Thymus (tissue), 11 donors: ENCODE measurements around the gene THTPA. TPM values are rescaled to one million over a fixed set of nuclear protein-coding genes. Genes with fewer than 3 reads are reported as not detected.
A peak's percentile ranks its signal among the peaks of the same experiment; 100 is the strongest.

ENCODE experiments used
- DNase-seq, 9 donors: peaks; one replicate each; pipeline ENCODE4 v3.0.0-alpha.2; 2013; ENCODE audit warnings: low spot score in 9 of 9, low read depth in 6 of 9, missing footprints in 1 of 9
- H3K27ac ChIP-seq, 2 donors: one replicate each; pipeline ENCODE4 v1.5.1; 2013; ENCODE audit warnings: control low read depth in 1 of 2, low read depth in 1 of 2, low read length in 1 of 2, mild to moderate bottlenecking in 1 of 2, moderate library complexity in 1 of 2
- H3K27me3 ChIP-seq, 2 donors: one replicate each; pipeline ENCODE4 v1.5.1; 2013; ENCODE audit warnings: low read length in 1 of 2; ENCODE audit not compliant: control insufficient read depth in 2 of 2, insufficient read depth in 1 of 2
- H3K36me3 ChIP-seq, 2 donors: one replicate each; pipeline ENCODE4 v1.5.1; 2013; ENCODE audit warnings: low read length in 1 of 2, mild to moderate bottlenecking in 1 of 2, moderate library complexity in 1 of 2; ENCODE audit not compliant: control insufficient read depth in 2 of 2, insufficient read depth in 2 of 2
- H3K4me1 ChIP-seq, 2 donors: one replicate each; pipeline ENCODE4 v1.5.1; 2013; ENCODE audit warnings: low read length in 2 of 2; ENCODE audit not compliant: control insufficient read depth in 2 of 2, insufficient read depth in 2 of 2
- H3K4me3 ChIP-seq, 2 donors: one replicate each; pipeline ENCODE4 v1.5.1; 2013; ENCODE audit warnings: low read length in 2 of 2, control low read depth in 1 of 2, mild to moderate bottlenecking in 1 of 2
- H3K9me3 ChIP-seq, 2 donors: one replicate each; pipeline ENCODE4 v1.5.1; 2013; ENCODE audit warnings: low read length in 1 of 2, mild to moderate bottlenecking in 1 of 2; ENCODE audit not compliant: control insufficient read depth in 2 of 2, insufficient read depth in 1 of 2
- WGBS: extraction: QIAGEN DNeasy Blood & Tissue Kit; methylation state at CpG from one replicate; pipeline ENCODE4 v1.1.7; 2013; 5-methylcytosine and 5-hydroxymethylcytosine counted together
- polyA plus RNA-seq: library from polyadenylated mRNA; stranded (reverse); fragments of 200-250 nt; gene quantifications from one replicate; pipeline ENCODE4 v1.2.3, GENCODE V29; 2013
- total RNA-seq: library from RNA; stranded (reverse); fragments of 120-200 nt; gene quantifications from one replicate; pipeline ENCODE4 v1.2.4, GENCODE V29; 2013
- donor health status: healthy.

Gene THTPA
- total and polyA plus RNA-seq, 2 donors = 6.7 to 8.8 TPM

DNA sequence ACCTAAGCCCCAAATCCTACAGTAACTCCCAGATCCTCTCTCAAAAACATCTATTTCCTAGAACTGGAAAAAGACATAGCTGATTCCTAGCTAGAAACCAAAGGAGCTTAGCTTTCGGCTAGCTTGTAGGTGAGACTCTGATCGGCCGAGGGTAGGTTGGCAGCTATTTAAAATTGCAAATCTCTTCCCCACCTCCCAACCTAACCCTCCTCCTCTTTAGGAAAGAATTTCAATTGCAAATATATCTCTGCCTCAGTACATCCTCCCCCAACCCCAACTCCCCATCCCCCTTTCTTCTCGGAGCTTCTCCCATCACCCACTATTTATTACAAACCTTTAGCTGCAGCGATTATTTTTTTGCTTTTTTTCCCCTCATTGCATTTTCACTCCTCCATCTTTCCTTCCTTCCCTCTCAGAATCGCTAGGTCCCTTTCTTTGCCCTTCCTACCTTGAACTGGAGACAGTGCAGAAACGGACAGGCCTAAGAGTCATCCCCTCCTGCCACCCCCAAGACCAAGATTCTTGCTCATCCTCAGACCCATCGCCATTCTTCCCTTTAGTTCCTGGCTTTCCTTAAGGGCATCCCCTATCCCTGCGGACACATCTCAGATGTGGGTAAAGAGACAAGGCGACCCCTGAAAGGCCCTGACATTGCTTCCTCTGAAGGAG lies 17.9 kb upstream of the THTPA start:
- no peaks in the 10 kb centered on the region for H3K27me3 ChIP-seq
- no peaks in the 10 kb centered on the region for H3K4me1 ChIP-seq
- no peak overlapping the region for H3K4me3 ChIP-seq
- H3K9me3 ChIP-seq = no peaks in the 10 kb centered on the region
- no peak overlapping the region for H3K27ac ChIP-seq
- no peaks in the 10 kb centered on the region for H3K36me3 ChIP-seq
- WGBS = 91% methylated on average over 10 of the region's 10 CpGs
- no peak for DNase-seq

DNA sequence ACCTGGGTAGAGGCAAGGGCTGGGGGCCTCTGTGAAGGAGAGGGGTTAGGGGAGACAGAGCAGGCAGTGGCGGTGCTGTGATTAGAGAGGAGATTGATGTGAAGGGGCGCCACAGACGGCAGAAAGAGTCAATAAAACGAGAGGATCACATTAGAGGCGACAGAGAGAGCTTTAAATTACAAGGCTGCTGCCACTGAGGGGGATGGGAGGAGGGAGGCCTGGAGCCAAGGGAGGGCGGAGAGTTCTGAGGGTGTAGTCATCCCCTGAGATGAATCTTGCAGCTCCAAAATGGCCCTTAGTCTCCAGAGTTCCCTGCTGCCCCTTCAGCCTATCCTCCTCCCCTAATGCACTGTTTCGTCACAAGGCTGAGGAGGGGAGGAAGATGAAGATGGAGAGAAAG lies 17.3 kb upstream of the THTPA start:
- no peaks in the 10 kb centered on the region for H3K36me3 ChIP-seq
- H3K4me3 ChIP-seq = no peak overlapping the region
- no peak for DNase-seq
- H3K4me1 ChIP-seq = no peaks in the 10 kb centered on the region
- H3K9me3 ChIP-seq = no peaks in the 10 kb centered on the region
- WGBS = 87% methylated on average over 7 of the region's 7 CpGs
- no peak overlapping the region for H3K27ac ChIP-seq
- no peaks in the 10 kb centered on the region for H3K27me3 ChIP-seq

DNA sequence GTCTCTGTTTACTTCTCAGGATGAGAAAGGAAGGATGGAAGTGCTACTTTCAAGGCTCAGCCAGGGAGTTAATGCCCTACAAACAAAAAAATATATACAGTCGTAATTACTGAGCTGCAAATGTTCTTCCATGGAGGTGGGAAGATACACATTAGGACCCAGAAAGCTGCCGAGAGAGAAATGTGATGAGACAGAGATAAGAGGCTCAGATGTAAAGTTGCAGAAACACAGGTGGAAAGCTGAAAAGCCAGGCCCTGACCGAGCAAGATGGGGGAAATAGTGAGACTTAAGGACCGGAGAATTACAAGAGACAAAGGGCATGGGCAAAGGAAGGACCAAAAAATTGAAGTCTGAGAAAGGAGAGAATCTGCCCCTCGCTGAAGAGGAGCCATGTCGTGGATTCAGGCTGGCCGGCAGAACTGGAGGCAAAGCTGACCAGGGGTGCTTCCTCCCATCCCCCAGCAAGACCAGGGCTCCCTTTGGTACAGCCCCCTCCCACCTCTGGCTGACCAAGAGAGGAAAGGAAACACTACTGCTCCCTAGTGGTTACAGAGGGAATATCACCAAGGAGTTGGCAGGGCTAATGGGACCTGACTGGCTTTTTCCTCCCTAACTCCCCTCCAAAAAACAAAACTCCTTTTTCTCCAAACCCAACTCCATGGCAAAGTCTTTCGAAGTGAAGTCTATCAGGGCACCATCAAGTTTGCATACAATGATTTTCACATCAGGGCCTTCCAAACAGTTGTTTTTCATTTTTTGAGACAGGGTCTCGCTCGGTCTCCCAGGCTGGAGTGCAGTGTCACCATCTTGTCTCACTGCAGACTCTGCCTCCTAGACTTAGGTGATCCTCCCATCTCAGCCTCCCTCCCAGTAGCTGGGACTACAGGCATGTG lies 16.6 kb upstream of the THTPA start:
- H3K4me3 ChIP-seq = no peak overlapping the region
- H3K27me3 ChIP-seq = no peaks in the 10 kb centered on the region
- no peaks in the 10 kb centered on the region for H3K4me1 ChIP-seq
- H3K9me3 ChIP-seq = no peaks in the 10 kb centered on the region
- WGBS = 55% methylated on average over 10 of the region's 10 CpGs
- peak in 6 of 9 donors; percentile 23 to 60 (median 46) for DNase-seq
- H3K27ac ChIP-seq = no peak overlapping the region
- no peaks in the 10 kb centered on the region for H3K36me3 ChIP-seq

DNA sequence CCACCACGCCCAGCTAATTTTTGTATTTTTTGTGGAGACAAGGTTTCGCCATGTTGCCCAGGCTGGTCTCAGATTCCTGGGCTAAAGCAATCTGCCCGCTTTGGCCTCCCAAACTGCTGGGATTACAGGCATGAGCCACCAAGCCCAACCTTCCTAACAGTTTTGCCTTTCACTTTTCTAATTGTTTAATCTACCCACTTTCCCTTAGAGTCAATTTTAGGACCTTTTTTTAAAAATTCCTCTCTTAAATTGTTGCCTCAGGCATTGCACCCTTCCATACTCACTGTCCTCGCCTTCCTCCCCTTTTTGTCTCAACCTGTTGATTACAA lies 16.0 kb upstream of the THTPA start:
- no peak for DNase-seq
- 96% methylated on average over 4 of the region's 4 CpGs for WGBS
- H3K27me3 ChIP-seq = no peaks in the 10 kb centered on the region
- H3K36me3 ChIP-seq = no peaks in the 10 kb centered on the region
- no peaks in the 10 kb centered on the region for H3K4me1 ChIP-seq
- no peaks in the 10 kb centered on the region for H3K9me3 ChIP-seq
- H3K4me3 ChIP-seq = no peak overlapping the region
- H3K27ac ChIP-seq = no peak overlapping the region

DNA sequence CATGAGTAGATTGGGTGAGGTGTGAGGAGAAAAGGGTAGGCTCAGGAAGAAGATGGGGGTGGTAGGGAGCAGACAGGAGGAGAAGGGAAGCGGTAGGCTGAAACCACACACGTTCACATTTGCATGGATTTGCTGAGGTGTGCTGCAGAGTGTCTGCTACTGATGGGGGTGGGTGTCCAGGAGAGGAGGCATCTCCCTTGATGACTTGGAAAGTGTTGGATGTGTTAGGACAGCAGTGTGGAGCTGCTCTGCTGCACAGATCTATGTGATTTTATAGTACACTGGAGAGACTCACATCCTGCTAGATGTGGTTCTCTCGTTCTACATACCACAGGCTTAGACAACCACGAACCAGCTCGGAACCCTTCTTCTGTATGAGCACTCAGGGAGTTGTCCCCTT lies 13.8 kb upstream of the THTPA start:
- no peaks in the 10 kb centered on the region for H3K36me3 ChIP-seq
- H3K9me3 ChIP-seq = no peaks in the 10 kb centered on the region
- no peaks in the 10 kb centered on the region for H3K4me1 ChIP-seq
- no peak overlapping the region for H3K4me3 ChIP-seq
- no peak overlapping the region for H3K27ac ChIP-seq
- peaks cover 0 to 2% of the 10 kb centered on the region in 2 donors for H3K27me3 ChIP-seq
- no peak for DNase-seq
- 89% methylated on average over 5 of the region's 5 CpGs for WGBS

DNA sequence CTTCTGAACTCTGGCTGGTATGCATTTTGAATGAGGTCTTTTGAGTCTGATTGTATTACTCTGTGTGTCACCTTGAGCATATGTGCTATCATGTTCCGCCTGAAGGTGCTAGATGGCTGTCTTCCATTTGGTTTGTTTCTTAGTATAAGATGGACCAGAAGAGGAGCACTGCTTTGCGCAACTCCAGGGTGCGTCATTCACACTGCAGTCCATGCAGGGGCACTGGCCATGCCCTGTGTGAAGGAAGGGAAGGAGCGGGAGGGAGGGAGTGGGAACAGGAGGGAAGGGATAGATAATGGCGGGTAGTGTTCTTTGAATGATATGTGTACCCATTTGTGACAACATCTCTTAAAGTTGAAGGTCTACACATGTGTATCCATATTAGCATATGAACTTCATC lies 12.7 kb upstream of the THTPA start:
- H3K4me1 ChIP-seq = no peaks in the 10 kb centered on the region
- H3K36me3 ChIP-seq = no peaks in the 10 kb centered on the region
- peaks cover 0 to 14% of the 10 kb centered on the region in 2 donors for H3K27me3 ChIP-seq
- DNase-seq = no peak
- H3K9me3 ChIP-seq = no peaks in the 10 kb centered on the region
- 98% methylated on average over 5 of the region's 5 CpGs for WGBS
- no peak overlapping the region for H3K4me3 ChIP-seq
- no peak overlapping the region for H3K27ac ChIP-seq

DNA sequence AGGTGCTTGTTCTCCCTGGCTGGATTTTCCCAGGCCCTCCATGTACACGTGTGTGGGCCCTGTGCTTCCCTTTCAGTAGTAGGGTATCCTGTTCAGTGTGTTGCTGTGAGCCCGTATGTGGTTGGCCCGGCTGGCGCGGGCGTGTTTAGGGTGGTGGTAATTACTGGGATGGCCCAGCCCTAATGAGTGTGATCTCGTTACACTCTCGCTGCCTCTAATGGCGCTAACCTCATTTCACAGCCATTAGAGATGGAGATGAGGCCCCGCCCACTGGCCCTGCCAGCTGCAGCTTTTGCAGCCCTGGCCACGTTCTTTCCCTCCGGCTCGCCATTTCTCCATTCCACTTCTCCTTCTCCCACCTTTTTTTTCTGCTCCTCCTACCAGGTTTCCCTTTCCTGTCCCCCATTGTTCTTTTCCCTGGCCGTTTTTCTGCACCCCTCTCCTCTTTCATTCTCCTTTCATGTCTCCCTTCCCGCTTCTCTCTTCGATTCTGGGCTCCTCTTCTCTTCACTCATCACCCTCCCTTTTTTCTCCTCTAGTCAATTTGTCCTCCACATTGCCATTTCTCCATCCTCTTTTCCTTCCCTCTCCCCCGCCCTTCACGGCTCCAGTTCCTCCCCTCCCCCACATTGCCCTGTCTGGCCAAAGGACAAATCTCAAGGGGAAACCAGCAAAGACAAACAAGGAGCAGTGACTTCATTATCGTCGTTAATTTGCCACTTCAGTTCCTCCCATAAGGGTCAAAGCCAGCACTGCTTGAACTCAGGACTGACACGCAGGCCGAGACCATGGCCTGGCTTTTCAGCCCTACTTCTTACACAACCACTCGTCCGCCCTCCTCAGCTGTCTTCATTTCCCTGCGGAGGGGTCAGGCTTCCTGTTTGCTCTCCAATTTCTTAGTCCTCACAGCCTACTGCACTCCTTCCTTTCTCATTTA lies 11.3 kb upstream of the THTPA start:
- Histone ChIP-seq H3K36me3 (no peaks in the 10 kb centered on the region), H3K9me3 (no peaks in the 10 kb centered on the region), H3K27me3 (peaks cover 5 to 28% of the 10 kb centered on the region in 2 donors), H3K4me3 (no peak overlapping the region), H3K27ac (no peak overlapping the region), H3K4me1 (no peaks in the 10 kb centered on the region)
- no peak for DNase-seq
- 85% methylated on average over 25 of the region's 25 CpGs for WGBS

DNA sequence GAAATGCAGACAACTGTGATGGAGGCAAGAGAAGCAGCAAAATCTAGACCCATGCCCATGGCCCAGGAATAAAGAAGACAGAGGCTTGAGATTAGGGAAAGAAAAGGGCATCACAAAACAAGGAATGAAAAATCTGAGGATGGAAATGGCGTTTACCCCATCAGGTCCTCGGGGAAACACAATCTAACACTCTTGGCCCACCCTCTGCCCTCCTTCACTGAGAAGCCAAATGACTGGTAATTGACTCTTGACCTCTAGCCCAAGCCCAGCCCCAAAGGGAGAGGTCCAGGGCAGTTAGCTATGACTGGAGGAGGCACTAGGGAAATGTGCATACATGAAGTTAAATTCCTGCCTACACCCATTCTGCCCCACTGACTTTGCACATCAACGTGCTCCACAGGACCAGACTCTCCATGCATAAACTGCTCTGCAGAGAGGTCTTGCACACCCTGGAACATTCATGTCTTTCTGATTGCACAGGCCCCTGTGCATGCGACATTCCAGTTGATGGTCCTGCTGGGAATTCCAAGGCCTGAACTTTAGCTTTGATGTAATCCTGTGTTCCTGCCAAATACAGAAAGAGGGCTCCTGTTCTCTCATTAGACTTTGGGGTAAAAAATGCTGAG lies 10.2 kb upstream of the THTPA start:
- DNase-seq = no peak
- no peaks in the 10 kb centered on the region for H3K36me3 ChIP-seq
- H3K4me1 ChIP-seq = peaks cover 0 to 5% of the 10 kb centered on the region in 2 donors
- 96% methylated on average over 4 of the region's 4 CpGs for WGBS
- H3K9me3 ChIP-seq = no peaks in the 10 kb centered on the region
- no peak overlapping the region for H3K4me3 ChIP-seq
- no peak overlapping the region for H3K27ac ChIP-seq
- peaks cover 14 to 38% of the 10 kb centered on the region in 2 donors for H3K27me3 ChIP-seq
